SK-N-SH treated with all-trans-retinoic acid at 6 μM for 48 hours (cell line): ENCODE results near the gene HDC.

Experiments
- ARNTL ChIP-seq: fragments of 450-650 bp; formaldehyde crosslinking; IDR thresholded peaks from 2 replicates; pipeline ENCODE4 v1.5.0; 2020; ENCODE audit warnings: low read depth, mild to moderate bottlenecking, moderate library complexity, borderline replicate concordance
- ESRRG ChIP-seq: fragments of 250-450 bp; sonication (Bioruptor Pico); IDR thresholded peaks from 2 replicates; pipeline ENCODE4 v1.6.1; 2021; ENCODE audit warnings: mild to moderate bottlenecking
- PPARA ChIP-seq: fragments of 250-450 bp; sonication (Bioruptor Pico); IDR thresholded peaks from 2 replicates; pipeline ENCODE4 v1.5.0; 2020; ENCODE audit warnings: mild to moderate bottlenecking, borderline replicate concordance
- RARB ChIP-seq: fragments of 250-450 bp; sonication (Bioruptor Pico); IDR thresholded peaks from 2 replicates; pipeline ENCODE4 v1.8.0; 2021; ENCODE audit warnings: mild to moderate bottlenecking, moderate library complexity
- SNAI2 ChIP-seq: fragments of 250-450 bp; sonication (Bioruptor Pico); IDR thresholded peaks from 2 replicates; pipeline ENCODE4 v1.5.0; 2020; ENCODE audit warnings: mild to moderate bottlenecking, moderate library complexity
- TCF4 ChIP-seq: fragments of 250-450 bp; sonication (Bioruptor Pico); IDR thresholded peaks from 2 replicates; pipeline ENCODE4 v1.8.0; 2021; ENCODE audit warnings: mild to moderate bottlenecking, moderate library complexity, borderline replicate concordance
- TOX ChIP-seq: fragments of 250-450 bp; sonication (Bioruptor Pico); IDR thresholded peaks from 2 replicates; pipeline ENCODE4 v1.8.0; 2021; ENCODE audit warnings: mild to moderate bottlenecking, moderate library complexity, borderline replicate concordance
- ZNF70 ChIP-seq: fragments of 450-650 bp; formaldehyde crosslinking; IDR thresholded peaks from 2 replicates; pipeline ENCODE4 v1.5.0; 2020; ENCODE audit warnings: mild to moderate bottlenecking, moderate library complexity
- TF ChIP-seq, protein P1 (sequence below): fragments of 250-450 bp; sonication (Bioruptor Pico); IDR thresholded peaks from 2 replicates; pipeline ENCODE4 v1.5.0; 2020; ENCODE audit warnings: mild to moderate bottlenecking, moderate library complexity
- TF ChIP-seq, protein P2 (sequence below): fragments of 250-450 bp; sonication (Bioruptor Pico); IDR thresholded peaks from 2 replicates; pipeline ENCODE4 v1.8.0; 2020; ENCODE audit warnings: mild to moderate bottlenecking, moderate library complexity, borderline replicate concordance

DNA sequence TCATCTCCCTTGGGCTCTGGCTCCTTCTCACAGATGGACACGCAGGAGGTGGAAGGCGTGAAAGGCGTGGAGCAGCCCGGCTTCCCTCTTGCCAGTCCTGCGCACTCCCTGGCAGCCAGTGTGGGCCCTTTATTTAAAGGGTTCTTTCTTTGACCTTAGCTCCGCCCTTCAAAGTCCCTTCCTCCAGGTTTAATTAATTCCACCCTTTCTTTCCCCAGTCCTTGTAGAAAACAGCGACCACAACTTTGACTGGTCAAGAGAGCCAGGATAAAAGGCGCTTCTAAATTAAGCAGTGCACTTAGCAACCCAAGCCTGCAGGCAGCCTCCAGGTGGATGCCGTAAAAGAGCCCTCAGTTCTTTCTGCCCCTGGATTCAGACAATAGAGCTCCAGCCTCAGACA lies at the start of gene HDC:
- TF ChIP-seq, protein P1, sequence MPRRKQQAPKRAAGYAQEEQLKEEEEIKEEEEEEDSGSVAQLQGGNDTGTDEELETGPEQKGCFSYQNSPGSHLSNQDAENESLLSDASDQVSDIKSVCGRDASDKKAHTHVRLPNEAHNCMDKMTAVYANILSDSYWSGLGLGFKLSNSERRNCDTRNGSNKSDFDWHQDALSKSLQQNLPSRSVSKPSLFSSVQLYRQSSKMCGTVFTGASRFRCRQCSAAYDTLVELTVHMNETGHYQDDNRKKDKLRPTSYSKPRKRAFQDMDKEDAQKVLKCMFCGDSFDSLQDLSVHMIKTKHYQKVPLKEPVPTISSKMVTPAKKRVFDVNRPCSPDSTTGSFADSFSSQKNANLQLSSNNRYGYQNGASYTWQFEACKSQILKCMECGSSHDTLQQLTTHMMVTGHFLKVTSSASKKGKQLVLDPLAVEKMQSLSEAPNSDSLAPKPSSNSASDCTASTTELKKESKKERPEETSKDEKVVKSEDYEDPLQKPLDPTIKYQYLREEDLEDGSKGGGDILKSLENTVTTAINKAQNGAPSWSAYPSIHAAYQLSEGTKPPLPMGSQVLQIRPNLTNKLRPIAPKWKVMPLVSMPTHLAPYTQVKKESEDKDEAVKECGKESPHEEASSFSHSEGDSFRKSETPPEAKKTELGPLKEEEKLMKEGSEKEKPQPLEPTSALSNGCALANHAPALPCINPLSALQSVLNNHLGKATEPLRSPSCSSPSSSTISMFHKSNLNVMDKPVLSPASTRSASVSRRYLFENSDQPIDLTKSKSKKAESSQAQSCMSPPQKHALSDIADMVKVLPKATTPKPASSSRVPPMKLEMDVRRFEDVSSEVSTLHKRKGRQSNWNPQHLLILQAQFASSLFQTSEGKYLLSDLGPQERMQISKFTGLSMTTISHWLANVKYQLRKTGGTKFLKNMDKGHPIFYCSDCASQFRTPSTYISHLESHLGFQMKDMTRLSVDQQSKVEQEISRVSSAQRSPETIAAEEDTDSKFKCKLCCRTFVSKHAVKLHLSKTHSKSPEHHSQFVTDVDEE (CRISPR knock-in tag) = no peak
- TF ChIP-seq ESRRG (CRISPR knock-in tag) (no peak), TOX (no peak), ZNF70 (CRISPR knock-in tag) (no peak), PPARA (CRISPR knock-in tag) (no peak), SNAI2 (no peak), RARB (CRISPR knock-in tag) (no peak), TCF4 (CRISPR knock-in tag) (no peak), ARNTL (no peak)
- TF ChIP-seq, protein P2, sequence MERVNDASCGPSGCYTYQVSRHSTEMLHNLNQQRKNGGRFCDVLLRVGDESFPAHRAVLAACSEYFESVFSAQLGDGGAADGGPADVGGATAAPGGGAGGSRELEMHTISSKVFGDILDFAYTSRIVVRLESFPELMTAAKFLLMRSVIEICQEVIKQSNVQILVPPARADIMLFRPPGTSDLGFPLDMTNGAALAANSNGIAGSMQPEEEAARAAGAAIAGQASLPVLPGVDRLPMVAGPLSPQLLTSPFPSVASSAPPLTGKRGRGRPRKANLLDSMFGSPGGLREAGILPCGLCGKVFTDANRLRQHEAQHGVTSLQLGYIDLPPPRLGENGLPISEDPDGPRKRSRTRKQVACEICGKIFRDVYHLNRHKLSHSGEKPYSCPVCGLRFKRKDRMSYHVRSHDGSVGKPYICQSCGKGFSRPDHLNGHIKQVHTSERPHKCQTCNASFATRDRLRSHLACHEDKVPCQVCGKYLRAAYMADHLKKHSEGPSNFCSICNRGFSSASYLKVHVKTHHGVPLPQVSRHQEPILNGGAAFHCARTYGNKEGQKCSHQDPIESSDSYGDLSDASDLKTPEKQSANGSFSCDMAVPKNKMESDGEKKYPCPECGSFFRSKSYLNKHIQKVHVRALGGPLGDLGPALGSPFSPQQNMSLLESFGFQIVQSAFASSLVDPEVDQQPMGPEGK (CRISPR knock-in tag) = no peak
